Skeletal muscle tissue (tissue), 4 donors: ENCODE results near the gene SLC2A1. TPM values are rescaled to one million over a fixed set of nuclear protein-coding genes. Genes with fewer than 3 reads are reported as not detected.

Source experiments
- H3K27ac ChIP-seq: one replicate; pipeline ENCODE4 v1.7.0; 2013; ENCODE audit warnings: mild to moderate bottlenecking, low read depth, low read length, inconsistent platforms
- H3K27me3 ChIP-seq, 3 donors: one replicate each; pipeline ENCODE4 v1.7.0; 2013; ENCODE audit warnings: low read length in 3 of 3; ENCODE audit not compliant: control insufficient read depth in 3 of 3, insufficient read depth in 3 of 3
- H3K36me3 ChIP-seq, 3 donors: one replicate each; pipeline ENCODE4 v1.7.0; 2013; ENCODE audit warnings: low read length in 3 of 3; ENCODE audit not compliant: control insufficient read depth in 3 of 3, insufficient read depth in 3 of 3
- H3K4me1 ChIP-seq, 3 donors: one replicate each; pipeline ENCODE4 v1.7.0; 2013; ENCODE audit warnings: low read length in 3 of 3, mild to moderate bottlenecking in 3 of 3; ENCODE audit not compliant: control insufficient read depth in 3 of 3, insufficient read depth in 3 of 3
- H3K4me3 ChIP-seq, 3 donors: one replicate each; pipeline ENCODE4 v1.7.0; 2013; ENCODE audit warnings: low read length in 3 of 3
- H3K9ac ChIP-seq, 3 donors: one replicate each; pipeline ENCODE4 v1.7.0; 2013; ENCODE audit warnings: low read length in 3 of 3, mild to moderate bottlenecking in 3 of 3, moderate library complexity in 2 of 3, low read depth in 1 of 3
- H3K9me3 ChIP-seq, 3 donors: one replicate each; pipeline ENCODE4 v1.7.0; 2013; ENCODE audit warnings: low read length in 3 of 3; ENCODE audit not compliant: control insufficient read depth in 3 of 3
- total RNA-seq: library from RNA; depleted of rRNA; stranded (reverse); fragments of >200 nt; gene quantifications from one replicate; pipeline ENCODE4 v1.2.3, GENCODE V29; 2014
- donor health status: Osteomylitis.

SLC2A1 gene
- total RNA-seq, 1 donor from 2014 or later: 28.2 TPM

DNA sequence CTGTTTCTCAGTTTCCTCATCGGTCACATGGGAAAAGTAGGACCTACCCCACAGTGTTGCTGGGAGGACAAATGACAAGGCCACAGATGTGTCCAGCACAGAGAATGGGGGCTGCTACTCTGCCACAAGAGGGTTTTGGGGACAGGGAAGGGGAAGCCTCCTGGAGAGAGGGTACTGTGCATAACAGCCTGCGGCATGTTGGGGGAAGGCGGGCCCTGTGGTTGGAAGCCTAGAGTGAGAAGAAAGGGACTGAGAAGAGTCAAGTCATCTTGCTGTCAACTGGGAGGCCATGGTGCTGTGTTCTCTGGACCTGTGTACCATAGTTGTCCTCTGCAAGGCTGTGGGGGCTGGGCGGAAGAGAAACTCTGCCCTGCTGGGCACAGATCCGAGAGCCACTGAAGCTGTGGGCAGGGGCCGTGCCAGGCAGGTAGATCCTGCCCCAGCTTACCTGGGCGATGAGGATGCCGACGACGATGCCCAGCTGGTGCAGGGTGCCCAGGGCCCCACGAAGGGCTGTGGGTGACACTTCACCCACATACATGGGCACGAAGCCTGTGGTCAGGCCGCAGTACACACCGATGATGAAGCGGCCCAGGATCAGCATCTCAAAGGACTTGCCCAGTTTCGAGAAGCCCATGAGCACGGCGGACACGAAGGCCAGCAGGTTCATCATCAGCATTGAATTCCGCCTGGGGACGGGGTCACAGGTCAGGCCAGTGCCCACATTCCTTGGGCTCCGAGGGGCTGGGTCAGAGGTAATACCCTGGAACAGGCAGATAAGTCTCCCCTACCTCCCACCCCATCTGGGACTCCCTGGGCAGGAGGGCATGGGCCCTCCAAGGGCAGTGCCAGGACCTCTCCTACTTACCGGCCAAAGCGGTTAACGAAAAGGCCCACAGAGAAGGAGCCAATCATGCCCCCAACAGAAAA lies 28.2 kb downstream of the SLC2A1 start:
- peaks cover 0 to 3% (median 1%) of the 10 kb centered on the region in 3 donors for H3K27me3 ChIP-seq
- no peak overlapping the region for H3K27ac ChIP-seq
- H3K36me3 ChIP-seq: peaks cover 0 to 3% (median 2%) of the 10 kb centered on the region in 3 donors
- no peaks in the 10 kb centered on the region for H3K9me3 ChIP-seq
- no peak overlapping the region for H3K9ac ChIP-seq
- no peak overlapping the region for H3K4me3 ChIP-seq
- H3K4me1 ChIP-seq: peaks cover 3 to 5% (median 3%) of the 10 kb centered on the region in 3 donors

- Histone ChIP-seq H3K9me3 (no peaks in the 10 kb centered on the region), H3K36me3 (peaks cover 0 to 3% (median 2%) of the 10 kb centered on the region in 3 donors), H3K9ac (no peak overlapping the region), H3K4me3 (no peak overlapping the region), H3K27me3 (peaks cover 0 to 3% (median 3%) of the 10 kb centered on the region in 3 donors), H3K4me1 (peaks cover 3 to 6% (median 5%) of the 10 kb centered on the region in 3 donors), H3K27ac (no peak overlapping the region)
Observed at GRCh38 chr1:42929434-42930177, 29.1 kb downstream of the SLC2A1 start.

GRCh38 chr1:42928859-42929258 lies 29.8 kb downstream of the SLC2A1 start:
- no peak overlapping the region for H3K4me3 ChIP-seq
- H3K4me1 ChIP-seq: peaks cover 6 to 13% (median 10%) of the 10 kb centered on the region in 3 donors
- no peak overlapping the region for H3K27ac ChIP-seq
- H3K27me3 ChIP-seq: peaks cover 0 to 6% (median 0%) of the 10 kb centered on the region in 3 donors
- H3K36me3 ChIP-seq: peaks cover 0 to 3% (median 2%) of the 10 kb centered on the region in 3 donors
- no peak overlapping the region for H3K9ac ChIP-seq
- H3K9me3 ChIP-seq: no peaks in the 10 kb centered on the region

GRCh38 chr1:42927920-42928505 lies 30.7 kb downstream of the SLC2A1 start:
- Histone ChIP-seq H3K36me3 (peaks cover 0 to 3% (median 2%) of the 10 kb centered on the region in 3 donors), H3K27me3 (peaks cover 0 to 10% (median 4%) of the 10 kb centered on the region in 3 donors), H3K4me1 (peaks cover 9 to 17% (median 10%) of the 10 kb centered on the region in 3 donors), H3K4me3 (no peak overlapping the region), H3K9ac (no peak overlapping the region), H3K9me3 (no peaks in the 10 kb centered on the region), H3K27ac (no peak overlapping the region)

GRCh38 chr1:42927274-42927841 lies 31.3 kb downstream of the SLC2A1 start:
- H3K9ac ChIP-seq: no peak overlapping the region
- H3K27me3 ChIP-seq: peaks cover 0 to 14% (median 6%) of the 10 kb centered on the region in 3 donors
- no peak overlapping the region for H3K4me3 ChIP-seq
- peaks cover 9 to 12% (median 10%) of the 10 kb centered on the region in 3 donors for H3K4me1 ChIP-seq
- H3K27ac ChIP-seq: no peak overlapping the region
- H3K36me3 ChIP-seq: peaks cover 0 to 3% (median 2%) of the 10 kb centered on the region in 3 donors
- no peaks in the 10 kb centered on the region for H3K9me3 ChIP-seq

- peaks cover 0 to 14% (median 6%) of the 10 kb centered on the region in 3 donors for H3K27me3 ChIP-seq
- peaks cover 6 to 12% (median 7%) of the 10 kb centered on the region in 3 donors for H3K4me1 ChIP-seq
- H3K9ac ChIP-seq: no peak overlapping the region
- H3K36me3 ChIP-seq: peaks cover 0 to 3% (median 2%) of the 10 kb centered on the region in 3 donors
- H3K9me3 ChIP-seq: no peaks in the 10 kb centered on the region
- H3K4me3 ChIP-seq: no peak overlapping the region
- no peak overlapping the region for H3K27ac ChIP-seq
Observed at GRCh38 chr1:42926879-42927242, 31.8 kb downstream of the SLC2A1 start.

GRCh38 chr1:42926235-42926878 lies 32.3 kb downstream of the SLC2A1 start:
- H3K36me3 ChIP-seq: peaks cover 0 to 3% (median 2%) of the 10 kb centered on the region in 3 donors
- H3K9ac ChIP-seq: no peak overlapping the region
- no peak overlapping the region for H3K4me3 ChIP-seq
- H3K27ac ChIP-seq: no peak overlapping the region
- peaks cover 0 to 14% (median 6%) of the 10 kb centered on the region in 3 donors for H3K27me3 ChIP-seq
- peaks cover 6 to 12% (median 7%) of the 10 kb centered on the region in 3 donors for H3K4me1 ChIP-seq
- H3K9me3 ChIP-seq: no peaks in the 10 kb centered on the region

- peaks cover 0 to 14% (median 6%) of the 10 kb centered on the region in 3 donors for H3K27me3 ChIP-seq
- peaks cover 0 to 3% (median 2%) of the 10 kb centered on the region in 3 donors for H3K36me3 ChIP-seq
- peak overlapping the region; percentile 72 for H3K27ac ChIP-seq
- H3K4me3 ChIP-seq: peak overlapping the region; percentile 78 to 89 (median 88)
- H3K4me1 ChIP-seq: peaks cover 6 to 12% (median 7%) of the 10 kb centered on the region in 3 donors
- peak overlapping the region in 2 of 3 donors; percentile 77 for H3K9ac ChIP-seq
- no peaks in the 10 kb centered on the region for H3K9me3 ChIP-seq
Observed at GRCh38 chr1:42924851-42925760, 33.6 kb downstream of the SLC2A1 start.
